Peyer's patch (tissue), 4 donors: ENCODE data around the gene SGTA. TPM values are rescaled to one million over a fixed set of nuclear protein-coding genes. Genes with fewer than 3 reads are reported as not detected.

Experiments used
- DNase-seq, 3 donors: peaks; one replicate each; pipeline ENCODE4 v3.0.0-alpha.2; 2017 to 2019
- H3K27ac ChIP-seq, 4 donors: fragments of 200-600 bp; sonication (generic); one replicate each; pipeline ENCODE4 v1.5.1; 2016 to 2019
- H3K27me3 ChIP-seq, 2 donors: fragments of 200-600 bp; sonication (generic); one replicate each; pipeline ENCODE4 v1.5.1; 2019
- H3K36me3 ChIP-seq, 3 donors: fragments of 200-600 bp; sonication (generic); one replicate each; pipeline ENCODE4 v1.5.1; 2016 to 2019
- H3K4me1 ChIP-seq, 4 donors: fragments of 200-600 bp; sonication (generic); one replicate each; pipeline ENCODE4 v1.5.1; 2016 to 2019
- H3K4me3 ChIP-seq, 4 donors: fragments of 200-600 bp; sonication (generic); 1 replicate in 3 of 4; 2 replicates in 1 of 4; pipeline ENCODE4 v1.5.1; 2016 to 2019; ENCODE audit warnings: mild to moderate bottlenecking in 1 of 4
- H3K9me3 ChIP-seq, 4 donors: fragments of 200-600 bp; sonication (generic); one replicate each; pipeline ENCODE4 v1.5.1; 2016 to 2019; ENCODE audit warnings: mild to moderate bottlenecking in 1 of 4
- POLR2A ChIP-seq, 2 donors: fragments of 450-650 bp; IDR thresholded peaks; one replicate each; pipeline ENCODE4 v1.5.1; 2017; ENCODE audit warnings: antibody characterized with exemption in 2 of 2, mild to moderate bottlenecking in 2 of 2, moderate library complexity in 2 of 2
- total RNA-seq, 4 donors: library from RNA; depleted of rRNA; stranded (reverse); fragments of >200 nt; gene quantifications; one replicate each; pipeline ENCODE4 v1.1.0, GENCODE V29; 2016
- TF ChIP-seq, protein P1 (sequence below), 6 experiments: fragments of 450-650 bp in 4 of 6; fragments of 200-600 bp in 2 of 6; sonication (generic) in 1 of 6; IDR thresholded peaks; one replicate each; pipeline ENCODE4 v1.5.1; 2017 to 2019; ENCODE audit warnings: antibody characterized with exemption in 6 of 6, mild to moderate bottlenecking in 3 of 6, moderate library complexity in 1 of 6

The SGTA gene
- total RNA-seq, 4 donors from 2014 or later = 26.4 to 62.5 (median 45.7) TPM

DNA sequence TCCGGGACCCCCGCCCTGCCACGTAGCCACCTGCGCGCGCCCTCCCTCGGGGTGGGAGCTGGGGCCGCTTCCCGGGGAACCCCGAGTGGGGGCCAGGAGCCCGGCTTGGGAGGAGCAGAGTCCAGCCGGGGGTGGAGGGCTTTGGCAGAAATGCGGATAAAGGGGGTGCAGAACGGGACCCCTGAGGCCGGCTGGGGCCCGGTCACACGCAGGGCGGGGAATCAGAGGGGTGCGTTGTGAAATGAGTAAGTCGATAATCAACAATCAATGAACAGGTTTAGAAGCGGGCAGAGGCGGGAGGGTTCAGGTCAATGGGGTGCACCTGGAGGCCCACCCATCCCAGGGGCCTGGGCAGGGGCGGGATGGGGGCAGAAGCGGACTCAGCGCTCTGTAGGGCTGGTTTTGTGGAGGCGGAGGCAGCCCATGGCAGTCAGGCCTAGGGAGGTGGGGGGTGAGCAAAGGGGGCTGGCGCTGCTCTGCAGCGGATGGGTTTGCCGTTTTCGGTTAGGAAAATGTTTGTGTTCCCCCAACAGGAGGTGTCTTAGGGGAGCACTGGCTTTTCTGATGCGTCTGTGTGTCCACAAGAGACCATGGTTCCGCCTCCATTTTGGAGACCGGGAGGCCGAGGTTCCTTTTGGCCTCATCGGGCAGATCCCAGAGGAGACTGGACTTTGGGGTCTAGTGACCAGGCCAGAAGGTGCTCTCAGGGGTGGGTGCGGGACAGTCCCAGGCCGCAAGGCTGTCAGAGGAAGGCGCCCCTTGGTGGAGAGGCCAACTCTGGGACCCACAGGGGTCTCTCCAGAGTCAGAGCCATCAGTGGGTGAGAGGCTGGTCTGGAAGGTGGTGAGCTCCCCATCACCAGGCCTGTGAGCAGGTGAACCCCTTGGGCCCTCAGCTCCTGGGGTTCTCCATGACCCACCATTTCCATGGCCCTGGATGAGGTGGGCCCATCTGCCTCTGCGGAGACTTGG is 61.2 kb downstream of the SGTA start:
- H3K4me3 ChIP-seq = peak overlapping the region in 3 of 4 donors; percentile 32 to 56 (median 36)
- no peaks in the 10 kb centered on the region for H3K9me3 ChIP-seq
- H3K36me3 ChIP-seq = no peaks in the 10 kb centered on the region
- no peak for DNase-seq
- TF ChIP-seq, protein P1, sequence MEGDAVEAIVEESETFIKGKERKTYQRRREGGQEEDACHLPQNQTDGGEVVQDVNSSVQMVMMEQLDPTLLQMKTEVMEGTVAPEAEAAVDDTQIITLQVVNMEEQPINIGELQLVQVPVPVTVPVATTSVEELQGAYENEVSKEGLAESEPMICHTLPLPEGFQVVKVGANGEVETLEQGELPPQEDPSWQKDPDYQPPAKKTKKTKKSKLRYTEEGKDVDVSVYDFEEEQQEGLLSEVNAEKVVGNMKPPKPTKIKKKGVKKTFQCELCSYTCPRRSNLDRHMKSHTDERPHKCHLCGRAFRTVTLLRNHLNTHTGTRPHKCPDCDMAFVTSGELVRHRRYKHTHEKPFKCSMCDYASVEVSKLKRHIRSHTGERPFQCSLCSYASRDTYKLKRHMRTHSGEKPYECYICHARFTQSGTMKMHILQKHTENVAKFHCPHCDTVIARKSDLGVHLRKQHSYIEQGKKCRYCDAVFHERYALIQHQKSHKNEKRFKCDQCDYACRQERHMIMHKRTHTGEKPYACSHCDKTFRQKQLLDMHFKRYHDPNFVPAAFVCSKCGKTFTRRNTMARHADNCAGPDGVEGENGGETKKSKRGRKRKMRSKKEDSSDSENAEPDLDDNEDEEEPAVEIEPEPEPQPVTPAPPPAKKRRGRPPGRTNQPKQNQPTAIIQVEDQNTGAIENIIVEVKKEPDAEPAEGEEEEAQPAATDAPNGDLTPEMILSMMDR (IDR thresholded peaks at IDR 0.05) = no peak
- no peak for TF ChIP-seq POLR2A (IDR thresholded peaks at IDR 0.05)
- H3K4me1 ChIP-seq = peaks cover 0 to 28% (median 14%) of the 10 kb centered on the region in 4 donors
- peaks cover 0 to 13% of the 10 kb centered on the region in 2 donors for H3K27me3 ChIP-seq
- peak overlapping the region in 1 of 4 donors; percentile 25 for H3K27ac ChIP-seq

DNA sequence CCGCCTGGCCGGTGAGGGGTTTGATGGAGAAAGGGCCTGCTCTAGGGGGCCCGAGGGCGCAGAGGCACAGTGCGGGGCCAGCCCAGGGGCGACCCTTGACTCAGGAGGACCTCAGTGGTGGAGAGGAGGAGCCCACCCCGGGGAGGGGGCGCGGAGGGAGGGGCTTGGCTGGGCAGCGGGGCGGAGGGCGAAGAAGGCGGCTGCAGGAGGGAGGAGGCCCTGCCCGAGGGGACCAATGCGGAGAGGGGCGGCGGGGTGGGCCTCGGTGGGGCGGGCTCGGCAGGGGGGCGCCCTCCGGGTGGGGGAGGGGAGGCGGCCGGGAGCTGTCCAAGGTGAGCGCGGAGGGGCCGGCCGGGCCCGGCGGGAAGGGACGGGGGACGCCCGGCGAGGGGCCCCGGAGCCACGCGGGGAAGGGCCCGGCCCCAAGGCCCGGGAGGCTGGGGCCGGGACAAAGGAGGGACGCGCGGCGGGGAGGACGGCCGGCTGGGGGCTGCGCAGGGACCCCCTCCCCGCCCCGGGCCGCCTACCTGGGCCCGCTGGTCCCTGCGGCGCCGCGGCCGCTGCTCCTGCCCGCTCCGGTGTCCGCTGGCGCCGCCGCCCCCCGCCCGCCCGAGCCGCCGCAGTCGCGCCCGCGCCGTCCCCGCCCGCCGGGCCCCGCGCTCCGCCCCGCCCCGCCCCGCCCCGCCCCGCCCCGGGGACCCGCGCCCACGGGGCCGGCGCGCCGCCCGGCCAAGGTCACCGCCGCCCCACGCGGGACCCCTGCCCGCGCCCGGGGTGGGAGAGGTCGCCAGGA is 62.1 kb downstream of the SGTA start, which contains the start of gene DIRAS1:
DIRAS1 (minus strand) TSS at position 596 of the 793 bp plus-strand sequence. CDS start 3,566 bp downstream, outside the sequence.
- peaks cover 0 to 13% of the 10 kb centered on the region in 2 donors for H3K27me3 ChIP-seq
- peak within 1 kb of the TSS; percentile 17 to 56 (median 38) for H3K4me3 ChIP-seq
- DNase-seq = no peak
- no peaks in the 10 kb centered on the region for H3K36me3 ChIP-seq
- H3K4me1 ChIP-seq = peaks cover 0 to 21% (median 14%) of the 10 kb centered on the region in 4 donors
- H3K27ac ChIP-seq = peak within 1 kb of the TSS in 1 of 4 donors; percentile 25
- H3K9me3 ChIP-seq = no peaks in the 10 kb centered on the region
- TF ChIP-seq, protein P1 (IDR thresholded peaks at IDR 0.05) = no peak
- TF ChIP-seq POLR2A (IDR thresholded peaks at IDR 0.05) = no peak

GRCh38 chr19:2719920-2720776 is 62.9 kb downstream of the SGTA start:
- H3K36me3 ChIP-seq = no peaks in the 10 kb centered on the region
- peaks cover 0 to 4% (median 0%) of the 10 kb centered on the region in 4 donors for H3K9me3 ChIP-seq
- DNase-seq = no peak
- H3K27ac ChIP-seq = peak overlapping the region in 1 of 4 donors; percentile 1
- H3K4me3 ChIP-seq = peak overlapping the region; percentile 17 to 56 (median 38)
- H3K4me1 ChIP-seq = peaks cover 0 to 21% (median 14%) of the 10 kb centered on the region in 4 donors
- peaks cover 0 to 13% of the 10 kb centered on the region in 2 donors for H3K27me3 ChIP-seq
- TF ChIP-seq, protein P1 (IDR thresholded peaks at IDR 0.05) = no peak
- TF ChIP-seq POLR2A (IDR thresholded peaks at IDR 0.05) = no peak

DNA sequence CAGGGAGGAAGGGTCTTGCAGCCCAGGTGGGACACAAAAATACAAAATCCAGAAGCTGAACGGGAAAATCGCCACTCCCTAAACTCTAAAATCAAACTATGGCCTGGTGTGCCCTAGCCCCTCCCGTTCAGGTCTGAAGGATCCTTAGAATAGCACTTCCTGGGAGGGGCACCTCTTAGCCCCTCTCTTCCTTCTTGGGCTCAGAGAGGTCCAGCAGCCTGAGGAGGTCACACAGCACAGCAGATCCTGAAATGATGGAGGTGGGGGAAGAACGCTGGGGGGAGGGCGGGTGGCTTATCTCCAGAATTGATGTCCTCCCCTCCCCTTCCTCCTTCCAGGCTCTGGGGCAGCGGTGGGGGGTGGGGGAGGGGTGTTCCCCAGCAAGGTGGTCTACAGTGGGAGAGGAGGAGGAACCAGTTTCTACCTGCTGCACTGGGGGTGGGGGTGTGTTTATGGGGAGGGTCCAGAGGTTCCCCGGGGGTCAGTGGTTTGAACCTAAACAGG is 63.8 kb downstream of the SGTA start:
- H3K36me3 ChIP-seq = no peaks in the 10 kb centered on the region
- H3K27ac ChIP-seq = no peak overlapping the region
- DNase-seq = no peak
- peaks cover 0 to 7% (median 0%) of the 10 kb centered on the region in 4 donors for H3K9me3 ChIP-seq
- H3K4me3 ChIP-seq = no peak overlapping the region
- H3K27me3 ChIP-seq = peaks cover 0 to 13% of the 10 kb centered on the region in 2 donors
- H3K4me1 ChIP-seq = peaks cover 0 to 21% (median 14%) of the 10 kb centered on the region in 4 donors
- no peak for TF ChIP-seq POLR2A (IDR thresholded peaks at IDR 0.05)
- TF ChIP-seq, protein P1 (IDR thresholded peaks at IDR 0.05) = no peak
